Activated CD4-positive, alpha-beta T cell treated with anti-CD3 and anti-CD28 coated beads for 48 hours (primary cell): ENCODE results near the gene VAV2.
"Not testable (repeated sequence)": the region's sequence is repeated elsewhere in the genome, so short reads cannot be mapped to it uniquely, and the experiment has no call there.

Experiments
- DNase-seq: peaks from one replicate; pipeline ENCODE4 v3.0.0-alpha.2; 2020

Gene VAV2

DNA sequence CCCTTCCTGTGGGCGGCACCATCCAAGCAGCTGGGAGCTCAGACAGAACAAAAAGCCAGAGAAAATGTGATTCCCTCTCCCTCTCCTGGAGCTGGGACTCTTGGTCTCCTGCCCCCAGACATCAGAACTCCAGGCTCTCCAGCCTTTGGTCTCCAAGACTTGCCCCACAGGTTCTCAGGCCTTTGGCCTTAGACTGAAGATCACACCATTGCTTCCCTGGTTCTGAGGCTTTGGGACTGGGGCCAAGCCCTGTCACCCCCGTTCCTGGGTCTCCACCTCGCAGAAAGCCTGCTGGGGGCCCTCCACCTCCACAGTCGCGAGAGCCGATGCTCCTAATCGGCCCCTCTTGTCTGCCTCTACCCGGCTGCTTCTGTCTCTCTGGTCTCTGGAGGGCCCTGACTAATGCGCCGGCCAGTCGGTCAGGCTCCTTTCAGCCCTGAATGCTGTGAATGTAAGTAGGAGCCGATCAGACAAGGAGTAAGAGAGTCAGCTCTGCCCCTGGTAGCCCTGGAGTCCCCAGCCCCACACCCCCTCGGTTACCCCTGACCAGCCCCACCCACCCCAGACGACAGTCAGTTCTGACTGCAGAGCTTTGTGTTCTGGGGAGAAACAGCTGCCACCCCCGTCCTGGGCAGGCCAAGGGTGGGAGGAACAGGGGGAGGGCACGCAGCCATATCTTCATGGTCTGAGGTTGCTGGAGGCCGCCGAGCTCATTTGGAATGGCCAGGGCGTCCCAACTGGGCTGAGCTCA is 57.5 kb downstream of the VAV2 start:
- DNase-seq: no peak

DNA sequence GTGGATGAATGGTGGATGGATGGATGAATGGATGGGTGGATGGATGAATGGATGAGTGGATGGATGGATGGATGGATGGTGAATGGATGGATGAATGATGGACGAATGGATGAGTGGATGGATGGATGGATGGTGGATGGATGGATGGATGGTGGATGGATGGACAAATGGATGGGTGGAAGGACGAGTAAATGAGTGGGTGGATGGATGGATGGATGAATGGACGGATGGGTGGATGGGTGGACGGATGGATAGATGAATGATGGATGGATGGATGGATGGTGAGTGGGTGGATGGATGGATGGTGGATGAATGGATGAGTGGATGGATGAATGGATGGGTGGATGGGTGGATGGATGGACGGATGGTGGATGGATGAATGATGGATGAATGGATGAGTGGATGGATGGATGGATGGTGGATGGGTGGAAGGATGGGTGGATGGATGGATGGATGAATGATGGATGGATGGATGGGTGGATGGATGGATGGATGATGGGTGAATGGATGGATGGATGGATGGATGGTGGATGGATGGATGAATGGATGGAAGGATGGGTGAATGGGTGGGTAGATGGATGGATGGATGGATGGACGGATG is 58.6 kb downstream of the VAV2 start:
- no peak for DNase-seq

DNA sequence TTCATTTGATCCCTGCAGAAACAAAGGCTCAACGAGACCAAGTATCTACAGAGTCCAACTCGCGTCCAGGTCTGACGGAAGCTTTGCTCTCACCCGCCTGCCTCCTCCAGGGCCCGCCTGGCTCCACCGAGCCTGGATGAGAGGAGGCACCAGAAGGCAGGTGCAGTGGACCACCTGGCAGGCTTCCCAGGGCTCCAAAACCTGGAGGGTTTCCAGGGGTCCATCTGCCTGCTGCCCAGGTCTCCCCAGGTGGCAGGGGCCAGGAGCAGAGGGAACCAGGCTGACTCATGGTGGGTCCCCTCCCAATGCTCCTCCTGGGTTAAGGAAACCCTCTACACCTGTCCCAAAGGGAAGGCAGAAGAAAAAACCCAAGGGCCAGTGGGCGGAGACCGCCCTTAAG is 59.5 kb downstream of the VAV2 start:
- DNase-seq: no peak

DNA sequence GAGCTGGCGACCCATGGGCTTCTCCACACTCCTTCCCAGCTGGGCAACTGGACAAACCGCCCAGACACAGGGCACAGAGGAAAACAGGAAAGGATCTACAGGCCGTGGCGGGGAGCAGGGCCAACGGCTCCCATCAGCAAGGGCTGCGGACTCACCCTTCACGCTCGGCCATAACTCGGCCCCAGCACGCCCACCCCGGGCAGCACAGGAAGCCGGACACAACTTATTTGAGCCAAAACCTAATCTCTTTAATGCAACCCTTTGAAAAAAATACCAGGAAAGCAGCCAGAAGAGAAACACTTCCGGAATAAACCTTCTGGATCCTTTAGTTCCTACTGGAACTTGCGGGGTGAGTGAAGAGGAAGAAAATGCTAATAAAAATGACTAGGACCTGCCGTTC is 59.9 kb downstream of the VAV2 start:
- DNase-seq: no peak

DNA sequence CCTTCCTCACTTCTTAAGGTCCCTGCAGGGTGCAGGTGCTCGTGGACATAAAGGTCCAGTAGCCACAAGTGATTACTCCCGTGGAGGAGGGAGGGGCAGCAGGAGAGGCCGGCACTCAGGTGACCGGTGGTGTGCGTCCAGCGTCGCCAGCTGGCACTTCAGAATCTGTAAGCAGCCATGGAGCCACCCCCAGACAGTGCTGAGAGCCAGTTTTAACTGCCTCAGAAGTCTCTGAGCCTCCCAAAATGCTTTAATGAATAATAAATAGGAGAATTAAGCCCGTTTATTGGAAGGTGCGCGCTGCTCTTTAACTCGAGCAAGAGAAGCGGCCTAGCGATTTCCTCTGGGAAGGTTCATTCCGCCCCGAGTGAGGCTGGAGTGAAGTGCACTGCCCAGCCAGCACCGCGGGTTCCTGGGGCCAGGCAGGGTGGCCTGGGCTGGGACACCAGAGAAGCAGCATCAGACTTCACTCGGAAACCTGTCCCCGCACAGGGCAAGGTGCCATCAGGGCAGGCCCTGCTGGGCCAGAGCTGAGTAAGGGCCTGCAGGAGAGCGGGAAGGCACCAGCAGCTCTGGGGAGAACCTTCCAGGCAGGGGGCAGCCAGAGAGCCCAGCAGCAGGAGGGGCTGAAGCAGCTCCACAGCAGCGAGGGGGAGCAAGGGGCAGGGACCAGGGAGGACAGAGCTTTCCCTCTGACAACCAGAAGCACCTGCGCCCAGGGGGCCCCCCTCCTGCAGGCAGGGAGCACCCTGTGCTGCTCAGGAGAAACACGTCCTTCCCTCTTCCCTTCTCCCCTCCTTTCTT is 61.2 kb downstream of the VAV2 start:
- no peak for DNase-seq

DNA sequence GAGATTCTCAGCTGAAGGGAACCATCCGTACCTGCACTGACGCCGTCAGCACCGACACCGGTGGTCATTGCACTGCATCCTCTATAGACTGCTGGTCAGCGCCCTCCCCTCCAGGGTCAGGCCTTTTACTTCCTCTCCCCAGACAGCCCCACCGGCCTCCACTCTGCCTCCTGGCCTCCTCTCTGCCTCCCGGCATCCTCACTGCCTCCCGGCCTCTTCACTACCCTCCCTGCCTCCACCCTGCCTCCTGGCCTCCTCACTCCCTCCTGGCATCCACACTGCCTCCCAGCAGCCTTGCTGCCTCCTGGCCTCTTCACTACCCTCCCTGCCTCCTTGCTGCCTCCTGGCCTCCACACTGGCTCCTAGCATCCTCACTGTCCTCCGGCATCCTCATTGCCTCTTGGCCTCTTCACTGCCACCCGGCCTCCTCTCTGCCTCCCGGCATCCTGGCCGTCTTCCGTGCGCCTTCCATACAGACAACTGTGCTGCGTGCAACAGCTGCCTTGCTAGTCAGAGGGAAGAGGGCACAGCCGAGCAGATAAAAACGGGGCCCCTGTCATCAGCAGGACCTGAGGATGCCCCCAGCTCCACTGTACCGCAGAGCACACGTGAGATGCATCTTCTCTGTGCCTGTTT is 62.0 kb downstream of the VAV2 start:
- DNase-seq: no peak

DNA sequence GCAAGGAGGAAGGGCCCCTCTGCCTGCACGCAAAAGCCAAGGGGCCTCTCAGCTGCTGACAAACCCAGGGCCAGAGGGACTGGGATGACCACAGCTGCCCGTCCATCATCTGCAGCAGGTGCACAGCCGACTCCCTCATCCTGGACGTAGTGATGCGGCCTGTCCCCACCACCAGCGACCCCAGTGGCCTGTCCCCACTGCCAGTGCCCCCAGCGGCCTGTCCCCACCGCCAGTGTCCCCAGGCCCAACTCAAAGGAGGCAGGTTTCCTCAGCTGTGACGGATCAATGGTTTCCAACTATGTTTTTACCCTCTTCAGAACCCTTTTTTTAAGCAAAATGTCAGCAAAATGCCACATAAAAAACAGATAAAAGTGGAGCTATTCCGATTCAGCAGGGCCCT is 62.5 kb downstream of the VAV2 start:
- DNase-seq: no peak

DNA sequence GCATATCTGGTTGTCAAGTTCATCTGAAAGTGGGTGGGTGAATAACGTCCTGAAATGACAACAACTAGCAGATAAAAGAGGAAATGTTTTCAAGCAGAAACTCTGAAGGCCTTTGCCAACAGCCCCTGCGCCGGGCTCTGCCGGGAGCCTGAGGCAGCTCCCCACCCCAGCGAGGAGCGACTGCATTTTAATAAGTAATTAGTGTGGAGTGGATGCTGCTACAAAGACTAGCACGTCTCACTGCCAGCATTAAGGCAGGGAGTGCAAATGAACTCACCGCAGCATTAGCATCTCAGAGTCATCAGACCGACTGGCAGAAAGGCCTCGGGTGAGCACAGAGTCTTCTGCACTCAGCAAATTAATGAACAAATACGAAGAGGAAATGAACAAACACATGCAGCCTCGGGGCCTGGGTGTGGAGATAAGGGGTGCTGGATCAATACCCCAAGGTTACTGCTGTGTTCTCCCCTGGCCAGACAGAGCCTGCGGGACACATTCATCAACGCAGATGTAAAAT is 63.8 kb downstream of the VAV2 start:
- DNase-seq: no peak

DNA sequence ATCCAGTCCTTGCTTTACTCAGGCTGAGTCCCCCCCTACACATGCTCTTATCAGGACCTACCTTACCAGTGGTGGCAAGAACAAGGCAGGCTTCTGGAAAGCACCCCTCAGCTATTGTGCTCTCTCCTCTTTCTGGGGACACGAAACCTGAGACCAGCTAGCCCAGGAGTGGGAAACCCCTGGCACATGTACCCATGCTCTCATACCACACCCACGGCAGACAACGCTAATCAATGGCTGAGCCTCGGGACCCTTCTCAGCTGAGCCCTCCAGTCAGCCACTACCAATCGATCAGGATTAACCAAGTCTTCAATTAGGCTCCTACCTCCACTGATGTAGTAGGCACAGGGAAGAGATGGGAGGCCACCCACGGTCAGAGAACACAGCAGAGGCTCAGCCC is 65.1 kb downstream of the VAV2 start:
- no peak for DNase-seq

DNA sequence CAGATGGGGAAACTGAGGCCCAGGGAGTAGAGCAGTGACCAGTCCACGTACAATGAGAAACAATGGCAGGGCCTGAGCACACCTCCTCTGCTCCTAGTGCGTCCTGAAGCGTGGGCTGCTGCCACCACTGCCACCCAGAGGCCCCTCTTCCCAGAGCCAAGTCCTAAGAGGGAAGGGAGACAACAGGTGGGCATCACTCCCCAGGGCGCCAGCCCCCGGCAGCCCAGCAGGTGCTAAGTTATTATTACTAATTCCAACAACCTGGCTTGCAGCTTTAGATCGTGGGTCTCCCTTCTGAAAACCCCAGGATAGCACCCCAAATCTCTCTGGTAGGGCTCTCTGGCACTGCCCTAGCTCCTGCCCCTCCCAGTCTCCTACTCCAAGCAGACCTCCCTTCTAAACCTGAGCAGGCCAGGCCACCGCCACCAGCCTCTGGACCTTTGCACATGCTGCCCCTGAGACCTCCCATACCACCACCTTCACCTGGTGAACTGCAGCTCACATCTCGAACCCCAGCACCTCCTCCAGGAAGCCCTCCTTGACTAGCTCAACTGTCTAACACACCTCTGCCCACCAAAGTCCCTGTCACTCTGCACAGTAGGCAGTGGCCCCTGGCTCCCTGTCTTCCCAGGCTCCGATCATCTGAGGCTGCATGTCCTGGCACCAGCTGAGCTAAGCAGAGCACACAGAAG is 65.8 kb downstream of the VAV2 start:
- DNase-seq: no peak

DNA sequence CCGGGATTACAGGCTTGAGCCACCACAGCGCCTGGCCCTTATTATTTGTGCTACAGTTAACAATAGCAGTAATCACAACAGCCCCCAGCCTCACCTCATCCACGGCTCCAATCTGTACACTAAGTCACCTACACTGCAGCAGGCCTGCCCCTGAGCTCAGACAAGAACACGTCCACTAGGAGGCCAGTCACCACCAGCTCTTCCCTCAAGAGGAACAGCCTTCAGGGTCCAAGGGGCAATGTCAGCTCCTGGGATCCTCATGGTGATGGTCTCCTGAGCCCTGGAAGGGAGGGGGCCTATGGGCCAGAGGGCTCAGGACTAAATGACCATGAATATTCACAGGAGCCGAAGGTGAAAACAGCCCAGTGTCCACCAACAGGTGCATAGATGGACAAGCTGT is 67.7 kb downstream of the VAV2 start:
- no peak for DNase-seq

DNA sequence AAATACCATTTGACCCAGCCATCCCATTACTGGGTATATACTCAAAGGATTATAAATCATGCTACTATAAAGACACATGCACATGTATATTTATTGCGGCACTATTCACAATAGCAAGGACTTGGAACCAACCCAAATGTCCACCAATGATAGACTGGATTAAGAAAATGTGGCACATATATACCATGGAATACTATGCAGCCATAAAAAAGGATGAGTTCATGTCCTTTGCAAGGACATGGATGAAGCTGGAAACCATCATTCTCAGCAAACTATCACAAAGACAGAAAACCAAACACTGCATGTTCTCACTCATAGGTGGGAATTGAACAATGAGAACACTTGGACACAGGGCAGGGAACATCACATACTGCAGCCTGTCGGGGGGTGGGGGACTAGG is 68.5 kb downstream of the VAV2 start:
- DNase-seq: not testable (repeated sequence)

DNA sequence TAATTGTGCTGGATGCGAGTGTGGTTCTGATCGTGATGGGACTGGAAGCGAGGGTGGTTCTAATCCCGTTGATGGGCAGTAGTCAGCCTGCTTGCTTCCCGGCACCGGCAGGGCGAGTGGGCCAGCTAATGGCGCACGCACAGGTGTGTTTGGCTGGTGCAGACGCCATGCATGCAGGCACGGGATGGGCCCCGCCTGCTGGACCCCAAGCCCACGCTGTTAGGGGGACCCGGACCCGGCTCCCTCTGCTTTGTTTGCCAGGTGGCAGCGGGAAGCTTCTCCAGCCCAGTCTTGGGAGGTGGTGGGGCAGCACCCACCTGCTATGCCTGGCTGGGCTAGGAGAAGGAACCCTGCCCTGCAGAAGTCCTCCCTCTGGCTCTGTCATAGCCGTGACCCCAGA is 70.3 kb downstream of the VAV2 start:
- no peak for DNase-seq

DNA sequence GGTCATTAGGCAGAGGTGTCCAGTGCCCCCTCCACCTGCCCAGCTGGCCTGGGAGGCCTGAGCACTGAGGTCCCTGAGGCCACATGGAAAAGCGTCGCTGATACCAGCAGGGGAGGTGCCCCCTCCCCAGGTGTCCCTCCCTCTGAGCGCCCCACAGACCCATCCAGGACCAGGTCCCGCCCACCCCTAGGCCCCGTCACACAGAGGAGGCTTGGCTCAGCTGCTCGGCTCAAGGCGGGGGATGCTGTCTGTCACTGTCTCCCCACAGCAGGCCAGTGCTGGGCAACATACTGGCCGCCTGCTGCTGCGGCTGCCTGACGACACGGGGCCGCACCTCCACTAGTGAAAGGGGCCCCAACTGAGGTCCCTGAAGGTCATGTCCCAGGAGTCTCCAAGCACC is 71.7 kb downstream of the VAV2 start:
- DNase-seq: no peak

DNA sequence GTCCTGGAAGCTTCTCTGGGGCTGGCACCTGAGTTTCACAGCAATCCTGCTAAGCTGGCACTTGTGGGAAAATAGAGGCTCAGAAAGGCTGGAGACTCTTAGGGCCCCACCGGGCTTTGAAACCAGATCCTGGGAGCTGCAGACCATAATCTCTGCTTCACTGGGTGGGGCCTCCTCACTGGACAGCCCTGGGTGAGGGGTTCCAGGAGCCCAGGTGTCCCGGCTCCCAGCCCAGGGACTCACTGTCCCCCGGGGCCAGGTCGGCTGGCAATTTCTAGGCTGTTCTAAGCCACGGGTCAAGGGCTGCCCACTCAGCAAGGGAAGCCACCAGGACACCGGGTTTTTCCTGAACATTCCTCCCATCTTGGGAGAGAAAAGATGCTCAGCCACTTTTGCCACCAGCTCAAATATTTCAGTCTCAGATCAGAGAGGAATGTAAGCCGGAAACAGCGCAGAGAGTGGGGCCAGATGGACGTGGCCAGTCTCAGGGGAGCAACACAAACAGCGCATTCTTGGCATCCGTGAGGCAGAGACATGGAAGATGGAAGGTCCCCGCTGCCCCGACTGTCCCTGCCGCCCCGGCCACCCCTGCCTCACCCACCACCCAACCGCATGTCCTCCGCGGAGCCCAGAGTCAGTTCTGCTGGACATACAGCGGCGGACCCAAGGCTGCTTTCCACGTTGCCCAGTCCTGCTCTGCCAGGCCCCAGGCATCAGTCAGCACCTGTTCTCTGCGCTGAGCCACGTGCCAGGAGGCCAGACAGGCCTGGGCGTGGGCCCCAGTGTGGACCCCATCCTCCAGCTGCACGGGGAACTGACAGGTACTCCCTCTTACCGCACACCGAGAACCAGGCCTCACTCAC is 72.6 kb downstream of the VAV2 start:
- DNase-seq: no peak

DNA sequence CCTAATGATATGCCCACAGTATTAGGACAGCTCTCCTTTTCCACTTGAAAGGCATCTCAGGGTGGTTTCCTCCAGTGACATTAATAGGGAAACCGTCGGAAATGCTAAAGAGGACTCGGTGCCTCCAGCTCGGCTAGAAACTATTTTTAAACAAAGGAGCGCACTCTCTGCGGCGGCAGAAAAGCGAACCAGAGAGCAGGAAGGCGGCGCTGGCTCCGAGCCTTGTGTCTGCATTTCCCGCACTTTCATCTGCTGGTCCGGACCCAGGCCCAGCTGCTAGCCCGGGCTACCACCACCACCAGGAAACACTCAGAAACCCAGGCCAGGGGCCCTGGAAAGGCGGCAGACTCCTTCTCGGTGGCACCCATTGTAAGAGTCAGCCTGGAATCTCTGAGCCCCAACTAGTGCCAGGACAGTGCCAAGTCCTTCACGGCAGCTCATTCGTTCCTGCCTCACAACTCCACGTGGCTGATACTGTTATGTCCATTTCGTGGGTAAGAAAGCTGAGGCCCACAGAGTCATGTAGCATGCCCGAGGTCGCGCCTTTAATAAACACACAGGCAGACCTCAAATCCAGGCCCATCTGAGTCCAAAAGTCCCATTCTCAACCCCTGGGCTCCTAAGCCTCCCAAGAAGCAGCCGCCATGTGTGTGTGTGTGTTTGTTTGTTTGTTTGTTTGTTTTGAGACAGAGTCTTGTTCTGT is 73.9 kb downstream of the VAV2 start:
- DNase-seq: no peak

DNA sequence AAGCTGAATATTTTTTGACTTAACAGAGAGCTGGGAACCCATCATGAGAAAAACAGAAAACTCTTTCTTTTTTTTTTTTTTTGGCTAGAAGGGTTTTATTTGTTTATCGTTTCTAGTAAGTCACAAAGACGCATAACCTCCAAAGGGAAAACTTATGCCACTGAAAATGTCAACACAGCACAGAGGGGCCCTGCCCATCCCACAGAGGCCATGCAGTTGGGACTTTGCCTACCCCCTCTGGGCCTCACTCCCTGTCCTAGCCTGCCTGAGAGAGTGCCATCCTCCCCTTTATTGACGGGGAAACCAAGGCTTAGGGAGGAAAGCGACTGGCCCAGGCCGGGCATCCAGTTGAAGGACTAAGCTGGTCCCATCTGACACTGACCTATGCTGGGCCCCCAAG is 74.7 kb downstream of the VAV2 start:
- no peak for DNase-seq

DNA sequence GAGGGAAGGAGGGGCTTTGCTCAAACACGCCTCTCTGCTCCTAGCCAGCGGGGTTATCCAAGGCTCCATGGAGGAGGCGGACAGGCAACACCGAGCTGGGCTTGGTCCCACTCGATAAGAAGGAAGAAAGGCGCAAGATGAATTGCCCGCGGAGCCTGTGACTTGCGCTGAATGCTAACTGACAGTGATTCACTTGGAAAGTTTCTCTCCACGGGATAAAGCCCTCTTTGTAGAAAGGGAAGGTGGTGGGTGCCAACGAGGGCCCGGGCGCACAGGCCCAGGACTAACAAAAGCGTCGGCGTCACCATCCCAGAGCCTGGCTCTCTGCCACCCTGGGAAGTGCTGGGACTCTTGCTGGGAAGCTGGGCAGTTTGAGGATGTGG is 76.0 kb downstream of the VAV2 start:
- no peak for DNase-seq

DNA sequence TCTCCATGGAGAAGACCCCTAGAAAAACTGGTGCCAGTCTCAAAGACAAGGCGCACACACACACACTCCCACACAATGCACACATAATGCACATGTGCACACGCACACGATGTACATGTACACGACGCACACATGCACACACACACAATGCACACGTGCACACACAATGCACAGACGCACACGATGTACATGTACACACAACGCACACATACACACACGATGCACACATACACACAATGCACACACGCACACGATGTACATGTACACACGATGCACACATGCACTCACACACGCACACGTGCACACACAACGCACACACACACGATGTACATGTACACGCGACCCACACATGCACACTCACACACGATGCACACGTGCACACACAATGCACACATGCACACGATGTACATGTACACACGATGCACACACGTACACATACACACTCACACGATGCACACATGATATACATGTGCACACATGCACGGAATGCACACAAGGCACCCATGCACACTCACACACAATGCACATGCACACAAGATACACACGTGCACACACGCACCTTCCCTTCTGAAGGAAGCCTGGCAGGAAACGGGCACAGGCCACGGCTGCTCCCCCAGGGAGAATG is 76.5 kb downstream of the VAV2 start:
- no peak for DNase-seq

DNA sequence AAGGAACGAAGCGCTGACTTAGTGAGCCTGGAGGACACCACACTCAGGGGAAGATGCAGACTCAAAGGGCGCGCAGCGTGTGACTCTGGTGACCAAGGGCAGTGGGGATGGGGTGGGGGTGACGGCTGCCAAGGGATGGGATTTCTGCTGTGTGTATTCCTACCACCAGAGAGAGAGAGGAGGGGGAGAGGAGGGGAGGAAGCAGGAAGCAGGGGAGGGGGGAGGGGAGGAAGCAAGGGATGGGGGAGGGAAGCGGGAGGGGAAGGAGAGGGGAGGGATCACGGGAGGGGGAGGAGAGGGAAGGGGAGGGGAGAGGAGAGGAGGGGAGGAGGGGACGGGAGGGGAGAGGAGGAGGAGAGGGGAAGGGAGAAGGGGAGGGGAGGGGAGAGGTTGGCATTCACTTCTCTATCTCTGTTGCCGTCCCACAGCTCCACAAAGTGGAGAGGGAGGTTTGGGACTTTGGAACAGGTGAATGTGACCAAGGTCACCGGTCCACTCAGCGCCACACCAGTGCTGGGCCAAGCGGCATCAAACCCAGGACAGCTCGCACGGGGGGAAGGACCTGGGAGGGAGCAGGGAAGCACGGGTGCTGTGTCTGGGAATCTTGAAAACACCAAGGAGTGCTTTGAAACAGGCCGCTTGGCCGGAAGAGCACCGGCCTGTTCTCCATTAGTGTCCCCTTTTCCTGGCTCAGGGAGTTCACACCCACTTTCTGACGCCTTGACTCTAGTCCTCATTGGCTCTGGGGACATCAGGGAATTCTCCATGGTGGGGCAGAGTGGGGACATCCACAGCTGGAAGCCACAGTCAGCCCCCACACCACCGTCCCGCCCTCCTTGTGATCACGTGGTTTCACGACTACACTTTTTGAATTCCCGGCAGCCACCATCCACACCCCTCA is 77.4 kb downstream of the VAV2 start:
- DNase-seq: no peak
